ENCODE results near the gene RHEX.

RHEX gene

GRCh38 chr1:206107168-206107544 is 54.2 kb downstream of the RHEX start:
- no peak for TF ChIP-seq CTCF (conservative IDR thresholded peaks at IDR 0.05; ENCODE audit: low read length)
- DNase-seq (ENCODE audit: low read depth), result no peak
- no peak overlapping the region for H3K4me3 ChIP-seq (ENCODE audit: low read length)

- H3K4me3 ChIP-seq (ENCODE audit: low read length), result no peak overlapping the region
- TF ChIP-seq CTCF (conservative IDR thresholded peaks at IDR 0.05; ENCODE audit: low read length), result no peak
These were observed 55.7 kb downstream of the RHEX start for GRCh38 chr1:206108635-206109034.

GRCh38 chr1:206109718-206110117 is 56.7 kb downstream of the RHEX start:
- no peak for TF ChIP-seq CTCF (conservative IDR thresholded peaks at IDR 0.05; ENCODE audit: low read length)
- no peak for DNase-seq (ENCODE audit: low read depth)
- H3K4me3 ChIP-seq (ENCODE audit: low read length), result no peak overlapping the region

More at GRCh38 chr1:206108635-206109034, 55.7 kb downstream of the RHEX start:
- no peak for DNase-seq (ENCODE audit: low read depth)

- DNase-seq (ENCODE audit: low read depth), result no peak
- TF ChIP-seq CTCF (conservative IDR thresholded peaks at IDR 0.05; ENCODE audit: low read length), result no peak
- H3K4me3 ChIP-seq (ENCODE audit: low read length), result no peak overlapping the region
These were observed 57.2 kb downstream of the RHEX start for GRCh38 chr1:206110161-206110560.

GRCh38 chr1:206110820-206111219 is 57.8 kb downstream of the RHEX start:
- no peak for TF ChIP-seq CTCF (conservative IDR thresholded peaks at IDR 0.05; ENCODE audit: low read length)
- no peak for DNase-seq (ENCODE audit: low read depth)
- H3K4me3 ChIP-seq (ENCODE audit: low read length), result no peak overlapping the region

- no peak for DNase-seq (ENCODE audit: low read depth)
- no peak overlapping the region for H3K4me3 ChIP-seq (ENCODE audit: low read length)
- no peak for TF ChIP-seq CTCF (conservative IDR thresholded peaks at IDR 0.05; ENCODE audit: low read length)
These were observed 58.4 kb downstream of the RHEX start for GRCh38 chr1:206111271-206111927.

- TF ChIP-seq CTCF (conservative IDR thresholded peaks at IDR 0.05; ENCODE audit: low read length), result no peak
- no peak for DNase-seq (ENCODE audit: low read depth)
These were observed 59.8 kb downstream of the RHEX start for GRCh38 chr1:206112600-206113301.

More at GRCh38 chr1:206112600-206113301, 59.8 kb downstream of the RHEX start:
- no peak overlapping the region for H3K4me3 ChIP-seq (ENCODE audit: low read length)
